Measurements from ENCODE around the gene FOXB2.

Gene FOXB2

DNA sequence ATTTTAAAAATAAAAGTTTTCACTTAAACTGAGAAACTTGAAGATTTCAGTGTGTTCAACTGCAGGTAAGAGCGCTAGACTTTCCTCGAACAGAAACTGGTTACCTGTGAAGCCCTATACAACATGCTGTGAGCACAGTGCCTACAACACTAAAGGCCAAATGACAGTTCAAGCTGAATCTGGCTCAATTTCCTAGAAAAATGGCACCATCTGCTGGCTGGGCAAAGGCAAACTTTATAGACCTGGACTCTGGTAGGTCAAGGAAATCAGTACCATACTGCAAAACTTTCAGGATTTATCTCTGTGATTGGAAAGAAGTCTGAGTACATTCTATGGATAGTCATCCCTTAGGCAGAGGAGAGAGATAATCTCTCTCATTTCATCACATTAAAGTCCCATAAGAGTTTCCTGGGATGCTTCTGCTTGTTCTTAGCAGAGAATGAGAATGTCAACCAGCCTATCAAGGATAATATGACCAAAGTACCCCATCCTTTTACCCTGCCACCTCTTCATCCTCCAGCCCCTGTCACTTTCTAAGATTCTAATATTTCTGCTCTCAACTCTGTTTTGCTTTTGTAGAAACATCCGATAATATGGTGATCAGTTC is 31.8 kb upstream of the FOXB2 start:
- Histone ChIP-seq H3K27ac (no peak overlapping the region), H3K9me3 (ENCODE audit: severe bottlenecking) (no peaks in the 10 kb centered on the region), H3K36me3 (no peaks in the 10 kb centered on the region), H3K27me3 (ENCODE audit: insufficient read depth, low read depth, severe bottlenecking) (no peaks in the 10 kb centered on the region), H3K4me3 (ENCODE audit: low read depth, low read length) (no peak overlapping the region)
- peak; percentile 55 for DNase-seq
- TF ChIP-seq, protein P1, sequence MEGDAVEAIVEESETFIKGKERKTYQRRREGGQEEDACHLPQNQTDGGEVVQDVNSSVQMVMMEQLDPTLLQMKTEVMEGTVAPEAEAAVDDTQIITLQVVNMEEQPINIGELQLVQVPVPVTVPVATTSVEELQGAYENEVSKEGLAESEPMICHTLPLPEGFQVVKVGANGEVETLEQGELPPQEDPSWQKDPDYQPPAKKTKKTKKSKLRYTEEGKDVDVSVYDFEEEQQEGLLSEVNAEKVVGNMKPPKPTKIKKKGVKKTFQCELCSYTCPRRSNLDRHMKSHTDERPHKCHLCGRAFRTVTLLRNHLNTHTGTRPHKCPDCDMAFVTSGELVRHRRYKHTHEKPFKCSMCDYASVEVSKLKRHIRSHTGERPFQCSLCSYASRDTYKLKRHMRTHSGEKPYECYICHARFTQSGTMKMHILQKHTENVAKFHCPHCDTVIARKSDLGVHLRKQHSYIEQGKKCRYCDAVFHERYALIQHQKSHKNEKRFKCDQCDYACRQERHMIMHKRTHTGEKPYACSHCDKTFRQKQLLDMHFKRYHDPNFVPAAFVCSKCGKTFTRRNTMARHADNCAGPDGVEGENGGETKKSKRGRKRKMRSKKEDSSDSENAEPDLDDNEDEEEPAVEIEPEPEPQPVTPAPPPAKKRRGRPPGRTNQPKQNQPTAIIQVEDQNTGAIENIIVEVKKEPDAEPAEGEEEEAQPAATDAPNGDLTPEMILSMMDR (IDR thresholded peaks at IDR 0.05; ENCODE audit: low read depth, low read length), result peak; percentile 63

DNA sequence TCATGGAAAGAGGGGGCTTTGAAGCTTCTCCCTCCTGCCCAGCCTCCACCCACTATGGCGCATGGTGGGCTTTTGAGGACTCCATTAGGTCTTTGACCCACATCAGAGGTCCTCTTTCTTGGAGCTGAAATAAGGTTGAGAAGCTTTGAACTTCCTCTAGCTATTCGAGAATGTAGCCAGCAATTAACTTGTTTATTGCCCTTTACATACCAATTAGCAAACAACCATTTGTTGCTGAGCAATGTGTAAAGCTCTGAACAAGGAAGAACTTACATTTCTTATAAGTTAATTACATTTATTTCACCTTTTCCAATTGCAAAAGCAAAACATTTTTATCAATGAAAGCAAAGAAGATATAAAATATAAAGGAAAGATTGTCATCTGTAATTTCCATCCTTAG is 30.5 kb upstream of the FOXB2 start:
- H3K27ac ChIP-seq, result no peak overlapping the region
- no peaks in the 10 kb centered on the region for H3K9me3 ChIP-seq (ENCODE audit: severe bottlenecking)
- H3K36me3 ChIP-seq, result no peaks in the 10 kb centered on the region
- no peak for DNase-seq
- no peak overlapping the region for H3K4me3 ChIP-seq (ENCODE audit: low read depth, low read length)
- TF ChIP-seq, protein P1 (IDR thresholded peaks at IDR 0.05; ENCODE audit: low read depth, low read length), result no peak
- H3K27me3 ChIP-seq (ENCODE audit: insufficient read depth, low read depth, severe bottlenecking), result no peaks in the 10 kb centered on the region

DNA sequence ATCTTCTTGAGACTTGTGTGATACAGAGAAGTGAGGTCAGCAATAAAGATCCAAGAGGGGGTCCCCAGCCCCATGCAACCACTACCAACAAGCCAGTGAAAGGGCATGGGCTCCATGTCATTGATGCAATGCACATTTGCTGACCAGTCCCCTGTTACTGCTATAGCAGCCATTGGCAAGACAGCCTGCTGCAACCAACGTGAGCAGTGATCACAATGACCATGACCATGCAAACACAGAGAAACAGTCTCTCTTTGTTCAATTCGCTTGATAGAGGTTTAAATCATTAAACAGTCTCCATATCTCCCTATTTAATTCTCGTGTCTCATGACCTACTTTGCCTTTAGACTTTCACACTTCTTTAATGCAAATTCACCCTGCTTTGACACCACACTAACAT is 30.0 kb upstream of the FOXB2 start:
- H3K27ac ChIP-seq, result no peak overlapping the region
- H3K36me3 ChIP-seq, result no peaks in the 10 kb centered on the region
- H3K27me3 ChIP-seq (ENCODE audit: insufficient read depth, low read depth, severe bottlenecking), result no peaks in the 10 kb centered on the region
- H3K9me3 ChIP-seq (ENCODE audit: severe bottlenecking), result no peaks in the 10 kb centered on the region
- no peak for DNase-seq
- no peak overlapping the region for H3K4me3 ChIP-seq (ENCODE audit: low read depth, low read length)
- TF ChIP-seq, protein P1 (IDR thresholded peaks at IDR 0.05; ENCODE audit: low read depth, low read length), result no peak

DNA sequence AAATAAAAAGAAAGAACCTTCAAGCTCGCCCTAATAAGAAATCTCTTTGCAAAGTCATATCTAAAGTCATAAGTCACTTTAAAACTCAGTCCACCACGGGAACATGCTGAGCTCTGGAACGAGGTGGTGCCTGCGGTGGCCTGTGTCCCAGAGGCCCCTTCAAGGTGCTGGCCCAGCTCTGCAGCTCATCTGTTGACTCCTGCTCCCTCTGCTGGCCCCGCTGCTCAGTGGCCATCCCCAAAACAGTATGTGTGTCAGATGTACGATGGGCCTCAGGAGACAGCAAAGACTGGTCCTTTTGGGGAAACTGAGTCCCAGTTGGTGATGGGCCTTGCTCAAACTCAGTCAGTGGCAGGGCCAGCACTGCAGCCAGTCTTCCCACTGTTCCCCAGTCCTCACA is 22.8 kb upstream of the FOXB2 start:
- no peaks in the 10 kb centered on the region for H3K9me3 ChIP-seq (ENCODE audit: severe bottlenecking)
- H3K27ac ChIP-seq, result no peak overlapping the region
- H3K36me3 ChIP-seq, result no peaks in the 10 kb centered on the region
- no peaks in the 10 kb centered on the region for H3K27me3 ChIP-seq (ENCODE audit: insufficient read depth, low read depth, severe bottlenecking)
- TF ChIP-seq, protein P1 (IDR thresholded peaks at IDR 0.05; ENCODE audit: low read depth, low read length), result peak; percentile 86
- no peak overlapping the region for H3K4me3 ChIP-seq (ENCODE audit: low read depth, low read length)
- DNase-seq, result peak; percentile 65

DNA sequence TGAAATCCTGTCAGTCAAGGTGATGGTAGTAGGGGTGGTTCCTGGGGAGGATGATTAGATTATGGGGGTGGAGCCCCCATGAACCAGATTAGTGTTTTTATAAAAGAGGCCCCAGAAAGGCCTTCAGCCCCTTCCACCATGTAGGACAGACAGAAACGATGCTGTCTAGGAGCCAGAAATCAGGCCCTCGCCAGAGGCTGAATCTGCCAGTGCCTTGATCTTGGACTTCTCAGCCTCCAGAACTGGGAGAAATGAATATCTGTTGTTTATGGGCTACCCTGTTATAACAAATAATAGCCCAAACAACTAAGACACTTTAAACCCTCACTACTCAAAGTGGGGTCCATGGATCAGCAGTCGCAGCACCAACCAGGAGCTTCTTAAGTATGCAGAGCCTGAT is 20.2 kb upstream of the FOXB2 start:
- no peak for DNase-seq
- Histone ChIP-seq H3K27ac (no peak overlapping the region), H3K9me3 (ENCODE audit: severe bottlenecking) (no peaks in the 10 kb centered on the region), H3K27me3 (ENCODE audit: insufficient read depth, low read depth, severe bottlenecking) (no peaks in the 10 kb centered on the region), H3K36me3 (no peaks in the 10 kb centered on the region), H3K4me3 (ENCODE audit: low read depth, low read length) (no peak overlapping the region)
- TF ChIP-seq, protein P1 (IDR thresholded peaks at IDR 0.05; ENCODE audit: low read depth, low read length), result no peak

DNA sequence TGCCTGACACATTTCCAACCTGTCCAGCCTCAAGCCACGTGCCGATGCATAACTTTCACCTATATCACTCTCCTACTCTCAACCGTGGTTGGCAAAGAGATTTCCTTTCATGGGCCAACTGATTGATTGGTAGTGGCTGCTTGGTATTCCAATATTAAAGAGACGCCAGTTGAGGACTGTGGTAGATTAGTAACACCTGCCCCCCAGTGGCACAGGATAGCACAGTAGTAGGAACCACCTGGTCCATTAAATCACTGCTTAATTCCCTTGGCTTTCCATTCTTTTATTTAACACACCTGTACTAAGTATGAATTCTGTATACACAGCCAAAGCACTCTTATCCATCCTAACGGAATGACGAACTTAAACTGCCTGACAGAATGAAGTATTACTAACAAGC is 19.1 kb upstream of the FOXB2 start:
- Histone ChIP-seq H3K9me3 (ENCODE audit: severe bottlenecking) (no peaks in the 10 kb centered on the region), H3K27me3 (ENCODE audit: insufficient read depth, low read depth, severe bottlenecking) (no peaks in the 10 kb centered on the region), H3K36me3 (no peaks in the 10 kb centered on the region), H3K27ac (no peak overlapping the region), H3K4me3 (ENCODE audit: low read depth, low read length) (no peak overlapping the region)
- TF ChIP-seq, protein P1 (IDR thresholded peaks at IDR 0.05; ENCODE audit: low read depth, low read length), result no peak
- no peak for DNase-seq
